NCI-H748 (cell line): Measurements from ENCODE around the gene BHLHA15.

Experiments
- DNase-seq: peaks from one replicate; lab custom pipeline; 2025; ENCODE audit not compliant: unreplicated experiment; lab: John Stamatoyannopoulos, UW

BHLHA15 gene

GRCh38 chr7:98223351-98223897 is 12.2 kb downstream of the BHLHA15 start:
- no peak for DNase-seq

- no peak for DNase-seq
Measured at GRCh38 chr7:98223898-98224700, 12.9 kb downstream of the BHLHA15 start.

- no peak for DNase-seq
Measured at GRCh38 chr7:98224701-98225181, 13.5 kb downstream of the BHLHA15 start.

GRCh38 chr7:98225913-98226614 is 14.8 kb downstream of the BHLHA15 start:
- no peak for DNase-seq

DNA sequence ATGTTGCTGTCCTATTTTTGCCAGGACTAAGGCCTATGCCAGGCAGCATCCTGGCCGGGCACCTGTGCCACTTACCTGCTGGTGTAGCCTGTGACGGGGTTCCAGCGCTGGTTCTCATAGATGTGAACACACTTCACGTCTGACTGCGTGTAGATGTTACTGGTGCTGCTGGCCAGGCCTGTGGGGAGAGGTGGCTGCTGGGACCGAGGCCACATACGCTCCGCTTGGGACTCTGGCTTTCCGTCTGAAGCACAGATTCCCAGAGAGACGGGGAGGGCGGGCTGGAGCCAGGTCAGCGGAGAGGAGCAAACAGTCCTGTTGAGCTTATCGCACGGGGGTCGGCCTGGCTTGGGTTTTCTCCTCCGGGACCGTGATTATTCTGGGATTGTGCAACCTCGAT is 16.7 kb downstream of the BHLHA15 start:
- DNase-seq: no peak

GRCh38 chr7:98228801-98229200 is 17.6 kb downstream of the BHLHA15 start:
- DNase-seq: no peak

DNA sequence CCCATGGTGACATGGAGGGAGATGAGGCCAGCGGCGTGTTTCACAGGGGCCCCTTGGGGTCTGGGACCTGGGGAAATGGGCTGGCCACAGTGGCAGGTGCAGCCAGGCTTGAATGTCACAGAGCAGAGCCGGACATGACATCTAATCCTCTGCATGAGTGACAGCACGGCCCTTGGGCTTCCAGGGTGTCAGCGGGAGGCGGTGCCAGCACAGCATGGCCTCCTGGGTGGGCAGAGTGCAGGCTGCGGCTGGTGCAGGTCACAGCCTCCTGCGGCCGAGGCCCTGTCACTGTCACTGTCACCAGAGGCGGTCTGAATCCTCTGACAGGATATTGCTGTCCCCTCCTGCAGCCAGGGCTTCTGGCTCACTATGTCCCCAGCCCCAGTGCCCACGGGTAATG is 18.2 kb downstream of the BHLHA15 start:
- no peak for DNase-seq

- DNase-seq: no peak
Measured at GRCh38 chr7:98229991-98230745, 18.9 kb downstream of the BHLHA15 start.

DNA sequence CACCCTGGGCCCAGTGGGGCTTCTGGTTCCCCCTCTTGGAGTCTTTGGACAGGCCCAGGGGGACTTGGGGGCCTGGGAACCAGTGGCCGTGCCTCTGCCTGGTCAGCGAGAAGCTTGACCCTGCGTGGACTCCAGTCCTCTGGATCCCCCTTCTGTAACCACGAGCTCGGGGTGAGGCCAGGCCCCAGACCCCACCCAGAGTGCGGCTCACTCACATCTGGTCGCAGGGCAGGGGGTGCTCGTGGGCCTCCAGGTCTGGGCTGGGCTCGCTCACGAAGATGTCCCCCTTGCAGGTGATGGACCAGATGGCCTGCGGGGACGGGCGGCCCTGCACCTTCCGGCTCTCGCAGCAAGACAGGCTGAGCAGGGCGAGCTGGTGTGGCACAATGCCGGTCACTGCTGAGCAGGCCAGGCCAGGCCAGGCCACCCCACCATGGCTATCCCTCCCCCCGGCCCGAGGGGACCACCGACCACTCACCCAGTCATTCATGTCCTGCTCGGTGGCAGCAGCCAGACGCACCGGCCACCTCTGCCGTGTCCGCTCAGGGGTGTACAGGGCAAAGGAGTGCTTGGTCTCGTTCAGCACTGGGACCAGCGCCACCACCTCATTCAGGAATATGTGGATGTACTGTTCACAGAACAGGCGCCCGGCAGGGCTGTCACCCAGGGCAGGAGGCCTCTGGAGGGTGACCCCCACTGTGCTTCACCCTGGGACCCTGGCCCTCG is 19.7 kb downstream of the BHLHA15 start:
- DNase-seq: no peak

DNA sequence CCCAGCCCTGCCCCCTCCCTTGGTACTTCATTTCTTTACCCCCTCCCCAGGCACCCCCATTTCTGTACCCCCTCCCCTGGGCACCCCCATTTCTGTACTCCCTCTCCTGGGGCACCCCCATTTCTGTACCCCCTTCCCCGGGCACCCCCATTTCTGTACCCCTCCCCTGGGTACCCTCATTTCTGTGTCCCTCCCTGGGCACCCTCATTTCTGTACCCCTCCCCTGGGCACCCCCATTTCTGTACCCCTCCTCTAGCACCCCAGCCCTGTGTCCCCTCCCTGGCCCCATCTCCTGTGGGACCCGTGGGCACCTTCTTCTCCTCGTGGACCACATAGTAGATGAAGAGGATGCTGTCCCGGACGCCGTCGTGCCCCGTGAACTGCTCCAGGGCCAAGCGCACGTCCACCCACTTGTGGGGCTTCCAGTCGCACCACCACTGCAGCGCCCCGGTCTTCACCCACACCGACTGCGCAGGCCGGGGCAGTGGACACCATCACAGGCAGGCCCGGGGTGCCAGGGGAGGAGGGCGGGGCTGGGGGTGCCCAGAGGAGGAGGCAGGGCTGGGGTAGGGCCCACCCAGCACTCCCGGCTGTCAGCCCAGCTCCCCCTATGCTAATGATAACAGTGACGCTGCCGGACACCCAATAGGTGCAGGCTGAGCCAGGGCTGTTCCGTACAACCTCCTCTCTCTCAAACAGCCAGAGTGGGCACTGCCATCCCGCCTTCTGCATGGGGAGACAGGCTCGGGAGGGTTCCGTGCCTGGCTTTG is 20.4 kb downstream of the BHLHA15 start:
- no peak for DNase-seq

GRCh38 chr7:98232263-98232585 is 21.0 kb downstream of the BHLHA15 start:
- no peak for DNase-seq

DNA sequence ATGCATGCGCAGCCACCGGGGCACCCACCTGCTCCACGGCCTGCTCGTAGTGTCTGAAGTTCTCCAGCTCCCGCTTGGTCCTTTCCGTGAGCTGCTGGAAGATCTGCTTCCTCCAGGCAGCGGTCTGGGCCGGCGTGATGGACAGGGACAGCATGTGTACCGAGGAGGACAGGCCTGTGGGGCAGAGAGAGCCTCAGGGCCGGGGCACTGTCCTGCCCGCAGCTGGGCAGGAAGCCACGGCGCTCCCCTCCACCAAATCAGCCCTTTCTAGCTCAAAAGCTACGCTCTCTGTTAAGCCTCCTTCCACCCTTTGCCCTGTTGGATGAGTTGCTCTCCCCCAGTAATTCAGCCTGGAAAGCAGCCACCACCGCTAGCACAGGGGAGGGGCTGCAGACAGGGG is 21.6 kb downstream of the BHLHA15 start:
- DNase-seq: no peak

- no peak for DNase-seq
Measured at GRCh38 chr7:98233219-98234070, 22.2 kb downstream of the BHLHA15 start.

DNA sequence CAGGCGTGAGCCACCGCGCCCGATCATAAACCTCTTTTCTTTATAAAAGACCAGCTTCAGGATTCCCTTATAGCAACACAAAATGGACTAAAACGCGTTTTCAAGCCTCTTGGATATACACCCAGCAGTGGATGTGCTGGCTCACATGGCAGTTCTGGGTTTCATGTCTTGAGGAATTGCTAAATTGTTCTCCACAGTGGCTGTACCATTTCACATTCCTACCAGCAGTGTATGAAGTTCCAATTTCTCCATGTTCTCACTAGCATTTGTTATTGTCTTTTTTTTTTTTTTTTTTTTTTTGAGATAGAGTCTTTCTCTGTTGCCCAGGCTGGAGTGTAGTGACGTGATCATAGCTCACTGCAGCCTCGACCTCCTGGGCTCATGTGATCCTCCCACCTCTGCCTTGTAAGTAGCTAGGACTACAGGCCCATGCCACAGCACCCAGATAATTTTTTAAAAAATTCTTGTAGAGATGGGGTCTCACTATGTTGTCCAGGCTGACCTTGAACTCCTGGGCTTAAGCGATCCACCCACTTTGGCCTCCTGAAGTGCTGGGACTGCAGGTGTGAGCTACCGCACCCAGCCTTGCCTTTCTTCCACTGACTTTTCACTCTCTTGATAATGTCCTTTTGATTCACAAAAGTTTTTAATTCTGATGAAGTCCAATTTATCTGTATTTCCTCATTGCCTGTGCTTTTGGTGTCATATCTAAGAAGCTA is 23.3 kb downstream of the BHLHA15 start:
- DNase-seq: no peak

- DNase-seq: no peak
Measured at GRCh38 chr7:98235901-98236300, 24.7 kb downstream of the BHLHA15 start.

GRCh38 chr7:98236355-98237185 is 25.3 kb downstream of the BHLHA15 start:
- no peak for DNase-seq

DNA sequence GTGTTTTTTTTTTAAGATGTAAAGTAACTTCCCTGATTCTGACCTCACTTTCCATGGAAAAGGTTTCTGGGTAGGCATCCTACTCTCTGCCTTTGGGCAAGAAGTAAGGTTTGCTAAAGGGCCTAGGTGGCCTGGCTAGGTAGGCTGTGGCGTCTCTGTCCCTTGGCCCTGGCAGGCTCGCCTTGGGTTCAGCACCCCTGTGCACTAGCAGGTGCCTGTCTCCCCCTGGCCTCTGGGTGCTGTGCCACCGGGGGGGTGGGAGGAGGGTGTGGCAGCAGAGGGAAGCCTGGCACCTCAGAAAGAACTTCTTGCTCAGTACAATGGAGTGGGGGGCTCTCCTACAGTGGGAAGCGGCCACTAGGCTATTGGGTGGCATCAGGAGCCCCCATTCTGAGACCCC is 26.8 kb downstream of the BHLHA15 start:
- no peak for DNase-seq

GRCh38 chr7:98238976-98239375 is 27.7 kb downstream of the BHLHA15 start:
- no peak for DNase-seq
